NCI-H82 treated with DMSO at 0.1 percent for 48 hours (cell line): ENCODE results near the gene FAM135A.
"Not testable (repeated sequence)": the region's sequence is repeated elsewhere in the genome, so short reads cannot be mapped to it uniquely, and the experiment has no call there.

Experiments
- DNase-seq: peaks from one replicate; lab custom pipeline; 2025; ENCODE audit not compliant: unreplicated experiment; lab: John Stamatoyannopoulos, UW

Gene FAM135A

GRCh38 chr6:70609181-70609580 lies 195.9 kb downstream of the FAM135A start:
- not testable (repeated sequence) for DNase-seq
